Measurements from ENCODE around the gene TRAPPC1.

TRAPPC1 gene

DNA sequence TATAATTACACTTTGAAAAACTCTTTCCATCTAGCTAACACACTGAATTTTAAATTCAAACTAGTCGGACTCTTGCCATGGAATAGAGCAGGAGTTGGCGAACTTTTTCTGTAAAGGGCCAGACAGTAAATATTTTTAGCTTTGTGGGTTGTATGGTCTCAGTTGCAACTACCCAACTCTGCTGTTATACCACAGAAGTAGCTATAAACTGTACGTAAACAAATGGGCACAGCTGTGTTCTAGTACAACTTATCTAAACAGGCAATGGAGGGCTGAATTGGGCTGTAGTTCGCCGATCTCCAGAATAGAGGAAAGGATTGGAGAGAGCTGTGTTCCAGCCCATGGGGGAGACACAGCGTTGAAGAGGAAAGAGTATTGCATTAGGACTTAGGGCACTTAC, 9.0 kb upstream of the TRAPPC1 start:
- Histone ChIP-seq H3K79me2 (ENCODE audit: insufficient read depth, low read length) (peaks cover 8% of the 10 kb centered on the region; the same call in 1 of the 2 replicates), H3K27me3 (ENCODE audit: insufficient read depth, low read length, poor library complexity) (no peaks in the 10 kb centered on the region), H3K27ac (ENCODE audit: low read length) (no peak overlapping the region), H3K4me1 (ENCODE audit: insufficient read depth, low read length) (peaks cover 7% of the 10 kb centered on the region; the same call in 1 of the 2 replicates), H3K9me3 (ENCODE audit: insufficient read depth, low read length, severe bottlenecking) (no peaks in the 10 kb centered on the region), H3K4me2 (ENCODE audit: insufficient read depth, low read length) (no peak overlapping the region), H3K36me3 (ENCODE audit: insufficient read depth, low read length) (peaks cover 83% of the 10 kb centered on the region), H4K20me1 (ENCODE audit: insufficient read depth, low read length) (no peaks in the 10 kb centered on the region; the same call in 1 of the 2 replicates), H3K4me3 (ENCODE audit: low read depth in 1 of 2, low read length in 2 of 2) (no peak overlapping the region), H3K9ac (ENCODE audit: low read depth, low read length) (no peak overlapping the region), H2AFZ (ENCODE audit: low read depth, low read length) (no peak overlapping the region)
- ATAC-seq (ENCODE audit: insufficient read depth, low read depth) (no peak), DNase-seq (no peak)
- TF ChIP-seq EZH2 (IDR thresholded peaks at IDR 0.05; ENCODE audit: borderline replicate concordance, low read depth, low read length, severe bottlenecking) = no peak
- no peak for TF ChIP-seq CTCF (IDR thresholded peaks at IDR 0.05; ENCODE audit: borderline replicate concordance, extremely low read depth, low read length, poor library complexity, severe bottlenecking)

- Histone ChIP-seq H3K9me3 (ENCODE audit: insufficient read depth, low read length, severe bottlenecking) (no peaks in the 10 kb centered on the region), H3K27me3 (ENCODE audit: insufficient read depth, low read length, poor library complexity) (no peaks in the 10 kb centered on the region), H4K20me1 (ENCODE audit: insufficient read depth, low read length) (no peaks in the 10 kb centered on the region; the same call in 1 of the 2 replicates), H3K27ac (ENCODE audit: low read length) (no peak overlapping the region), H3K36me3 (ENCODE audit: insufficient read depth, low read length) (peaks cover 81% of the 10 kb centered on the region), H3K4me2 (ENCODE audit: insufficient read depth, low read length) (no peak overlapping the region), H3K79me2 (ENCODE audit: insufficient read depth, low read length) (peaks cover 11% of the 10 kb centered on the region), H3K9ac (ENCODE audit: low read depth, low read length) (no peak overlapping the region), H3K4me1 (ENCODE audit: insufficient read depth, low read length) (peaks cover 11% of the 10 kb centered on the region; the same call in 1 of the 2 replicates), H3K4me3 (ENCODE audit: low read depth in 1 of 2, low read length in 2 of 2) (no peak overlapping the region), H2AFZ (ENCODE audit: low read depth, low read length) (no peak overlapping the region)
- ATAC-seq (ENCODE audit: insufficient read depth, low read depth) (no peak), DNase-seq (no peak)
- no peak for TF ChIP-seq EZH2 (IDR thresholded peaks at IDR 0.05; ENCODE audit: borderline replicate concordance, low read depth, low read length, severe bottlenecking)
- TF ChIP-seq CTCF (IDR thresholded peaks at IDR 0.05; ENCODE audit: borderline replicate concordance, extremely low read depth, low read length, poor library complexity, severe bottlenecking) = no peak
Observed at GRCh38 chr17:7940034-7940433, 8.3 kb upstream of the TRAPPC1 start.

GRCh38 chr17:7935859-7936258, 4.1 kb upstream of the TRAPPC1 start:
- H3K9ac ChIP-seq (ENCODE audit: low read depth, low read length) = no peak overlapping the region

More at GRCh38 chr17:7935859-7936258, 4.1 kb upstream of the TRAPPC1 start:
- Histone ChIP-seq H3K27ac (ENCODE audit: low read length) (no peak overlapping the region), H3K4me1 (ENCODE audit: insufficient read depth, low read length) (peaks cover 41% of the 10 kb centered on the region), H3K79me2 (ENCODE audit: insufficient read depth, low read length) (peaks cover 49% of the 10 kb centered on the region), H3K9me3 (ENCODE audit: insufficient read depth, low read length, severe bottlenecking) (no peaks in the 10 kb centered on the region), H2AFZ (ENCODE audit: low read depth, low read length) (no peak overlapping the region), H3K27me3 (ENCODE audit: insufficient read depth, low read length, poor library complexity) (no peaks in the 10 kb centered on the region), H3K4me3 (ENCODE audit: low read depth in 1 of 2, low read length in 2 of 2) (no peak overlapping the region), H4K20me1 (ENCODE audit: insufficient read depth, low read length) (no peaks in the 10 kb centered on the region; the same call in 1 of the 2 replicates), H3K36me3 (ENCODE audit: insufficient read depth, low read length) (peaks cover 57% of the 10 kb centered on the region), H3K4me2 (ENCODE audit: insufficient read depth, low read length) (0 out of 2 replicates have a peak overlapping the region, but pooled peaks have one; percentile 15)
- TF ChIP-seq EZH2 (IDR thresholded peaks at IDR 0.05; ENCODE audit: borderline replicate concordance, low read depth, low read length, severe bottlenecking) = no peak
- TF ChIP-seq CTCF (IDR thresholded peaks at IDR 0.05; ENCODE audit: borderline replicate concordance, extremely low read depth, low read length, poor library complexity, severe bottlenecking) = no peak
- ATAC-seq (ENCODE audit: insufficient read depth, low read depth) (no peak), DNase-seq (no peak)
